ENCODE results near the gene PCBP3.

PCBP3 gene

DNA sequence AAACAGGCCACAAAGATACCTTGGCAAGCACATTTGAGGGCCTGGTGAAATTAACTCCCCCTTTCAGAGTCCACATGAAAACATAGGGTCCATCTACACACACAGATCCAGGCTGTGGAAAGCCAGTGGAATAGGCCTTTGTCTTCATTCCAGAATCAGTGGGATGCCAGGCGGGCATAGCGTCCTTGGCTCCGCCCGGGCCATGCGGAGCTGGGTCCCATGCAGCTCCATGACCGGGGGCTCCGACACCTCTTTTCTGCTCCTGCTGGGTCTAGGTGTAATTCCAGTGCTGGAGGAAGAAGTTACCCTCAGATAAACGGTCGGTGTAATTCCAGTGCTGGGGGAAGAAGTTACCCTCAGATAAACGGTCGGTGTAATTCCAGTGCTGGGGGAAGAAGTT, 274.5 kb downstream of the PCBP3 start:
- no peak for DNase-seq

DNA sequence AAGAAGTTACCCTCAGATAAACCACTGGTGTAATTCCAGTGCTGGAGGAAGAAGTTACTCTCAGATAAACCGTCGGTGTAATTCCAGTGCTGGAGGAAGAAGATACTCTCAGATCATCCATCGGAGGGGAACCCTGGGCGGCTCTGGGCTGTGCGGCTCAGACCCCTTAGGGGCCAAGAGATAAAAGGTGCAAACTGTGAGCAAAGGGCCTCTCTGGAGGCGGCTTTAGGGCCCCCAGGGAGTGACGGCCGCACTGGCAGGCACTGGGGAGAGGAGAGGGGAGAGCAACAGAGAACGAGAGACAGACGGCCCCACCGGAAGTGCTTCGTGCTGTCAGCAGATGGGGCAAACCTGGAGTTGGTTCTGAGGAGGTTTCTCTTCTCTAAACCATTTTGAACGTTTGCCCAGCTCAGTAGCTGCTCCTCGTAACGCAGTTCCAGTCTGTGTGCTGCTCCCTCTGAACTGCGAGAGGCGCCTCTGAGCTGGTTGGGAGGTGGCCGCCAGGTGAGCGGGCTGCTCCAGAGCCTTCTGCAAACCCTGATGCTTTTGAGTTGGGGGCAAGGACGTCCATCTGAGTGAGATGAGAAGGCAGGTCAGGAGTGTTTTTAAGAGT, 275.4 kb downstream of the PCBP3 start:
- DNase-seq = no peak

DNA sequence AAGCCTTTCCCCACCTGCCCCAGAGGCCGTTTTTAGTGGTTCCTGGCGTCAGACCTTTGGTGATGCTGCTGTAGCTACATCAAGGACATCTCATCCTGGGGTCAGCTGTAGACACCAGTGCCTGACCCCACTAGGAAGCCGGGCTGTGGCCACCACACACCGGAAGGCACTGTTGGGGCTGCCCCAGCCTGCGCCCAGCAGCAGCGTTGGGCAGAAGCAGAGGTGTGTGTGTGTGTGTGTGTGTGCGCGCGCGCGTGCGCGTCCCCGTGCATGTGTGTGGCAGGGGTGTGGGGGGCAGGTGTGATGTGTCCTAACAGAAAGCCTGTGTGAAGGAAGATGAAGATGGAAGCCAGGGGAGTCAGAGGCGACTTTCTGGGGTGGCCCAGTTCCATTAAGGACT, 276.1 kb downstream of the PCBP3 start:
- no peak for DNase-seq

DNA sequence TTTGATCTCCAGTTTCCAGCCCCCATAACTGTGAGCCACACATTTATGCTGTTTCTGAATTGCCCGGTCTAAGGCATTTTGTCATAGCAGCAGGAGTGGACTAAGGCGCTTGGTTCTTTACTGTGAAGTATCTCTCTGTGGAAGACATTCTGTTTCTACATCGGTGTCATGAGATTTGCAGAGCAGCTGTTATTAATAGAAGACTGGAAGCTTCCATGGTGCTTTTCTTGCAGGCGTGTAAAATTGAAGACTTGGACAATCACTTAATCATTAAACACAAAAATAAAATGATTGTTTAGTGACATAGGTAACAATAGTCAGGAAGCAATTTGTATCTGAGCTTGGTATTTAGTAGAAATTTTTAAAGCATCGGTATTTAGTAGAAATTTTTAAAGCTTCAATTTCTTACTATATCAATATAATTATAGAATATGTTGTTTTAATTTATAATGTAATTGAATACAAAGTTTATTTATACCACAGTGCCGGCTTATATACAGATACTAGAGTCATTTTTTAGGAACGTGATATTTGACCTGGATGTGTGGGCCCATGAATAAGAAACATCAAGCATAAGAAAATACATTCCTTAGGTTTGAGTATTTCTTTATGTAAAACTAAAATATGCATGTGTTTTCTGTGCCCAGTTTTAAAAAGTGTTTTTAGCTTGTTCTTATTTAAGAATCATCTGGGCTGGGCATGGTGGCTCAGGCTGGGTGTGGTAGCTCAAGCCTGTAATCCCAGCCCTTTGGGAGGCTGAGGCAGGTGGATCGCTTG, 277.5 kb downstream of the PCBP3 start:
- DNase-seq = no peak

DNA sequence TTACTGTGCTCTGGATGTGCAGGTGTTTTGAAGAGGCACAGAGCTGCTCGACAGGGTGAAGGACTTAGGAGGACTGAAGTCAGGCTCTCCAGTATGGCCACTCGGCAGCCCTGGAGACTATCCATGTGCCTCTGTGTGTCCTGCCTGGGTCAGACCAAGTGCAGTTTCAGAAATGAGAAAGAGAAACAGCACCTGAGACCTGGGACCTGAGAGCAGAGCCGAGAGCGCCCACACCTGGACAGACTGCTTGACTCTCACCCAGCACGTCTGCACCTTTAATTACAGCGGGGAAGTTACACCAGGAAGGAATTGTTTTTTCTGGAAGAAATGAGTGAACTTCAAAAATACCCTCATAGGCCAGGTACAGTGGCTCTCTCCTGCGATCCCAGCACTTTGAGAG, 278.4 kb downstream of the PCBP3 start:
- no peak for DNase-seq

DNA sequence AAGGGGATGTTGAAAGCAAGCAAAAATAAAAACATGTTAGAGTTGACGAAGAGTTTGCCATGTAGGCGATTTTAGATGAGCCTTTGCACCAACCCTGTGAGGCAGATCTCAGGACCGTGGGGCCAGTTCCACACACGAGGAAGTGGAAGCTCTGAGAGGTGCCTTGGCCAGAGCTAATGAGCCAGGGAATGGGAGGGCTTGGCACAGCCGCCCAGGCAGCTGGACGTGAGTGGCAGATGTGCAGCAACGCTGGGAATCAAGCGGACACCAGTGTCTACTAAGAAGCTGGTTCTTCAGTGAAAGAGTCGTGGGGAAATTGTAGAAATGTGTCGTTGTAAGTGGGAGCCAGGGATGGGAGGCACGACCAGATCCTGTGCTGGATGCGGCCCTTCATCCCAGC, 279.1 kb downstream of the PCBP3 start:
- no peak for DNase-seq

DNA sequence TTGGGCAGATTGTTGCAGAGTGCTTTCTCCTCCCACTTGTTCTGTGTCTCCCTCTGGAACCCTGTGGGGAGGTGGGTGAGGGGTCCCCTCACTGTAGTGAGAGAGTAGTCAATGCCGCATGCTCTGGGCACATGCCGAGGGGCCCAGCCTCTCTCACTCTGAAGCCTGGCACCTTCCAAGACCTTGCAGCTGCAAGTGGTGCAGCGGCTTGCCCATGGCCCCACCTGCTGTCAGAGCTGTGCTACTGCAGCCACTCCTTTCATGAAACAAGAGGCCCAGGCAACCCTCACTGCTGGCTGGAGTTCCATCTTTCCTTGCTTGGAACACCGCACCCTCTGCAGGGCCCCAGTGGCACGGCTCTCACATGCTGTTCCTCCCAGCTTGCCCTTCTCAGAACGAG, 279.6 kb downstream of the PCBP3 start:
- no peak for DNase-seq

DNA sequence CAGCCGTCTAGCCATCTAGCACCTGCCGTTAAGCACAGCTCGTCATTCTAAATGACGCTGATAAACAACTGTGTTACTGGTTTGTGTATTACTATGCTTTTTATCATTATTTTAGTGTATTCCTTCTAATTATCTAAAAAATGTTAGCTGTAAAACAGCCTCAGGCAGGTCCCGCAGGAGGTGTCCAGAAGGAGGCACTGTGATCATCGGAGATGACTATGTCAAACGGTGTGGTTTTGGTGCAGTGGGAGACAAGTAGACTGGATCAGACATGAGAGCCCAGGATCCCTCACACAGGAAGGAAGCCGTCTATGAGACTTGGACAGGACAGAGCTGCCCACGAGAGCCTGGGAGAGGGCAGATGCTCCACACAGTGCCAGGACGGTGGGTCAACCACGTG, 282.8 kb downstream of the PCBP3 start:
- no peak for DNase-seq

DNA sequence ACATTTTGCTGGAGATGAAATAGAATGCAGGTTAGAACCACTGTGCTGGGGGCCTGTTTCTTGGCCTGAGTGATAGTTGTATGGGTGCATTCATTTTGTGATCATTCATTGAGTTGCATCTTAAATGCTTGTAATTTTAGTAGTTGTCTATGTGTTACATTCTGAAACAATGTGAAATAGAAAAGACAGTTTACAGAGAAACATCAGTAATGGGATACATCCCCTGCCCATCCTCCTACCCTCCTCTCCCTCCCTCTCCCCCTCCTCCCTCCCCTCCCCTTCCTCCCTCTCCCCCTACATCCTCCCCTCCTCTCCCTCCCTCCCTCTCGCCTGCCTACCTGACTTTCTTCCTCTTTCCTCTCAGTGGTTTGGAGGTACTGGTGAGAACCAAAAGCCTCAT, 283.5 kb downstream of the PCBP3 start:
- DNase-seq = no peak

DNA sequence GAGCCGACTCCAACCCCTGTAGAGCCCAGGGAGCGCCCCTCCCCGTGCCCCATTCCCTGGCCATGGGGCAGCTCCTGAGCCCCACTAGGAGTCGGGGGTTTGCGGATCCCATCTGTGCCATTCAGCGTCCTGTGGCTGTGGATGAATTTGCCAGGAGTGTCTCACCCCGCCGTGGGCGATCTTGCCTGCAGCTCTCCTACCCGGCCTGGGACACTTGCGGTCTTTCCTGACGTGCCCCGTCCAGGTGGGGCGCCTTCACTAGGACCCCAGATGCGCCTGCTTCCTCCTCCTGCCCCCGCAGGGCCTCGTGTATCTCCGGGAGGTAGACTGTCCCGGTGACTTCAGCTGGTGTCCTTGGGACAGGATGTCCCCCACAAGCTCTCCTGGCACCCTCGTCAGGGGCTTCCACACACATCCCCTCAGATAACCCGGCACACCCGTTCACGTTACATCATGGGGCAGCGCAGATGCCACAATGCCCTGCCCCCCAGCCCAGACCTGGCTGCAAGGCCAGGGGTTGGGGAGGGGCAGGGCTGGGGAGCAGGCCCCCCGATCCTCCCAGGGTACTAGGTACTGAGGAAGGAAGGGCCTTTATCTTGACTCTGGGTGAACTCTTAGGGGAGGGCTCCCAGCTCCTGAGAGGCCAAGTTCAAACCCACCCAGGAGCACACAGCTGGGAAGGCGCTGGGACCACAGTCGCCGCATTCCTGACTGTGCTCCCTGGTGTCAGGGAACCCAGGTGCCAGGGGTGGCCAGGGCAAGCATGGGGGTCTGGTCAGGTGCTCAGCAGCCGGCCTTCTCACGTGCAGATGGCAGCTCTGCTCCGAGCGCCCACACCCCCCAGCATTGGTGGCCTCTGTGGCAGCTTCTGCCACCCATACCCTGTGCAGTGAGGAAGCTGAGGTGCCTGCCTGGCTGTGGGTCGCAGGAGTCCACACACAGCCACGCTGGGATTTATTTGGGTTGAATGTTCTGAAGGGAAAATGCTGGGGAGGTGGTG, 284.6 kb downstream of the PCBP3 start:
- no peak for DNase-seq

DNA sequence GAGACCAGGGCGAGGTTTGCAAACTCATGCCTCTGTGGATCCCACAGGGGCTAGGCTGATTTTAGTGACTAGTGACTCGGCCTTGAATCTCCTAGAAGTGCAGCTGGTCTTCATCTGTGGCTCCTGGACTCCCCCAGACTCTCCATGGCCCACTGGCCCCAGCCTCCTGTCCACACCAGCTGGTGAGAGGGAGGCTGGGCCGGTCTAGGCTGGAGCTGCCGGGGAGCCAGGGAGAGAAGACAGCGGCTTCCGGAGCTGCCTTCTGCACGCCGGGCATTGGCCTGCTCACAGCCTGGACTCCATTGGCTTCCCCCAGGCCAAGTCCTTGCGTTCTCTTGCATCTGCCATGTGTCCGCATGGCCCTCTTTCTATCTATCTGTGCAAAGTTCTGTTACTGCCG, 285.9 kb downstream of the PCBP3 start:
- DNase-seq = no peak

DNA sequence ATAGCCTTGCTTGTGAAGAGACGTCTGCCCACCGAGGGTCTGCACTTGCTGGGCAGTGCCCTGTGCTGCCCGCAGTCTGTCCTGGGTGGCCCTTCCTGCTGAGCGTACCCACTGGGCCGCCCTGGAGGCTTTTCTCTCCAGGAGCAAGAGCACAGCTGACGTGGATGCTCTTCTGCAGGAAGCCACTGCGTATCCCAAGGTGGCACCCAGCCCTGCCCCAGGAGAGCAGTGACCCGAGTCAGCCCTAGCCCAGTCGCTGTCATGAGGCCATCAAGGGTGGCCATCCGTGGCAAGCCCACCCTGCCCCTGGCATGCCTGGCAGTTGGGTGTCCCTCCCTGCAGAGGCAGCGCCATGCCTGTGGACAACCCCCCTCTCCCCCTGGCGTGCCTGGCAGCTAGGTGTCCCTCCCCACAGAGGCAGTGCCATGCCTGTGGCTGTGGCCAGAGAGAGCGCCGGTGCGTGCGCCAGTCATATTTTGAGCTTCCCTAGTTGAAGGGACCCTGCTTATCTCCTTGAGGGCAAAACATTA, 286.8 kb downstream of the PCBP3 start:
- DNase-seq = no peak

DNA sequence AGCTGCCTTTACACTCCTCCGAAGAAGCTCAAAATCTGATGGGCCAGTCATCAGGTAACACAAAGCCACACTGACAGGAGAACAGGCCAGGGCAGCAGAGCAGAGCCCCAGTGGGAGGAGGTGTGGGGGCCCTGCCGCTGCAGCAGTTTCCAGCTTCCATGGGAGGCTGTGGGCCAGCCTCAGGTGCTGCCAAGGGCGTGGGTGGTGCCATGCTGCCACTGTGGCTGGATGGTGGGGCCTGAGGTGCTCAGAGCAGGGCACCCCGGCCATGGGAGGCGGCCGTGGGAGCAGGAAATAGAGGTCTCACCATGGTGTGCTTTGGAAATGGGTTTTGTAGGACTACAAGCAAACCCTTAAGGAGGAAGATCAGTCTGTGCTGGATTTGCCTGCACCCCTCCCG, 287.3 kb downstream of the PCBP3 start:
- no peak for DNase-seq

DNA sequence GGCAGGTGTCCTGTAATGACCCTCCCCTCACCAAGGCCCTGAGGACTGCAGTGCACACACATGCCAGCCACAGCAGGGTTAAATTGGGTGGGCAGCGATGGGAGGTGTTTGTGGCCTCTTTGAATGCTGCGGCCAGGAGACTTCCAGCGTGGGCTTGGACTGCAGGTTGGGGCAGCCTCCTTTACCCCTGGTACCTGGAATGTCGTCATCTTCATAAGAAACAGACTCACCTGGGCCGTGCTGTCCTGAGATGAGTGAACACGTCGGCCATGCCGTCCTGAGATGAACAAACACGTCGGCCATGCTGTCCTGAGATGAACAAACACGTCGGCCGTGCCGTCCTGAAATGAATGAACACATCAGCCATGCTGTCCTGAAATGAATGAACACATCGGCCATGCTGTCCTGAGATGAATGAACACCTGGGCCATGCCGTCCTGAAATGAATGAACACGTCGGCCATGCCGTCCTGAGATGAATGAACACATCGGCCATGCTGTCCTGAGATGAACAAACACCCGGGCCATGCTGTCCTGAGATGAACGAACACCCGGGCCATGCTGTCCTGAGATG, 288.0 kb downstream of the PCBP3 start:
- no peak for DNase-seq

DNA sequence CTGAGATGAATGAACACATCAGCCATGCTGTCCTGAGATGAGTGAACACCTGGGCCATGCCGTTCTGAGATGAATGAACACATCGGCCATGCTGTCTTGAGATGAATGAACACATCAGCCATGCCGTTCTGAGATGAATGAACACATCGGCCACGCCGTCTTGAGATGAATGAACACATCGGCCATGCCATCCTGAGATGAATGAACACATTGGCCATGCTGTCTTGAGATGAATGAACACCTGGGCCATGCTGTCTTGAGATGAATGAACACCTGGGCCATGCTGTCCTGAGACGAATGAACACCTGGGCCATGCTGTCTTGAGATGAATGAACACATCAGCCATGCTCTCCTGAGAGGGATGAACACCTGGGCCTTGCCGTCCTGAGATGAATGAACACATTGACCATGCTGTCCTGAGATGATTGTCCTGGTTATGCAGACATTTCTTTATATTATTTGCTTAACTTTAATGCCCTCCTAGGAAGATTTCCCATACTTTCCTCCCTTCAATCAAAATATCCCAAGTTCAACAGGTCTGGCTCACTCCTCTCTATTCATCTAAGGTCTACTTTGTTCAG, 289.5 kb downstream of the PCBP3 start:
- no peak for DNase-seq

DNA sequence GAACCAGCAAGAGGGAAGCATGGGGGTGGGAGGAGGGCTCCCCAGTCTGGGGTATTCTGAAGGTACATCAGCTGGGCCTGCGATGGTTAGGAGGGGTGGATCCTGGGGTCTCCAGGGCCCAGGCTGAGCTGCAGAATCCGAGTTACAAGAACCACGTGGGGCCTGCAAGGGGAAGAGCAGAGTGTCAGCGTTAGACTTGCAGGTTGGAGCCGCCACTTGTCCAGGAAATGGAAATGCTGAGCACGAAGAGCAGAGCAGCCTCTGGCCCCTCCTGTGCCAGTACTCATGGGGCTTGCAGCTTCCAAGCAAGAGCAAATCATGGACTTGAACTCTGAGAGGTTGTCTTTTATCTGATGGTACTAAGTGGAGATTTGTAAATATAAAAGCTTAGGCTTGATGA, 290.6 kb downstream of the PCBP3 start:
- DNase-seq = no peak

DNA sequence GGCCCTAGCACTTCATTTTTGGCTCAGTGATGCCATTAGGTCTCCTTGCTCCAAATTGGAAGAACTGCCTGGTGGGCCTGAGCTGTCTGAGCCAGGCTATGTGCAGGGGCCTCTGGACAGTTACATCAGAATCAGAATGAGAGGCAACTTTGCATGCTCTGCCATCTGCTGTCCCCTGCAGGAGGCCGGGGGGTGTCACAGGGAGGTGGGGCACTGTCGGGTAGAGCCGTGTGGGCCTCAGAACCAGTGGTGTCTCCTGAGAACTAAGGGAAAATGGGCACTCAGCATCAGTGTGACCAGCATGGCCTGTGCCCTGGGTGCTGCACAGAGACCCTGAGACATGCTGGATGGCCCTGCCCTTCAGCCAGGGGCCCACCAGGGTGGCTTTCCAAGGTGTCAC, 291.0 kb downstream of the PCBP3 start:
- no peak for DNase-seq

DNA sequence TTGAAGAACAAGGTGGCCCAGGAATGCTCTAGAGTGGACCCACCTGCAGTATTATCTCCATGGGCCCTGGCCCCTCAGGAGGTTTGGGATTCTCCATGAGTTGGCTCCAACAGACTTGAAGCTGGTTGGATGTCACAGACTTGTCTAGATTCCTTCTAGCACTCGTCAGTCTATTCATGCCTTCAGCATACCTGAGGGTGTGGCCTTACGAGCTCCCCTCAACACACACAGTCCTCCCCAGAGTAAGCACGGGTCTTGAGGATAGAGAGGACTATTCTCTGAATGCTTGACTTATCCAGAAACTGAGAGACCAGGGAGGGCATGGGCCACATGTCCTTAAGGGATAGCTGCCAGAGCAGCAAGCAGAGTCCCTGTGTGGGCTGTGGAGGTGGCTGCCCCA, 292.1 kb downstream of the PCBP3 start:
- no peak for DNase-seq

DNA sequence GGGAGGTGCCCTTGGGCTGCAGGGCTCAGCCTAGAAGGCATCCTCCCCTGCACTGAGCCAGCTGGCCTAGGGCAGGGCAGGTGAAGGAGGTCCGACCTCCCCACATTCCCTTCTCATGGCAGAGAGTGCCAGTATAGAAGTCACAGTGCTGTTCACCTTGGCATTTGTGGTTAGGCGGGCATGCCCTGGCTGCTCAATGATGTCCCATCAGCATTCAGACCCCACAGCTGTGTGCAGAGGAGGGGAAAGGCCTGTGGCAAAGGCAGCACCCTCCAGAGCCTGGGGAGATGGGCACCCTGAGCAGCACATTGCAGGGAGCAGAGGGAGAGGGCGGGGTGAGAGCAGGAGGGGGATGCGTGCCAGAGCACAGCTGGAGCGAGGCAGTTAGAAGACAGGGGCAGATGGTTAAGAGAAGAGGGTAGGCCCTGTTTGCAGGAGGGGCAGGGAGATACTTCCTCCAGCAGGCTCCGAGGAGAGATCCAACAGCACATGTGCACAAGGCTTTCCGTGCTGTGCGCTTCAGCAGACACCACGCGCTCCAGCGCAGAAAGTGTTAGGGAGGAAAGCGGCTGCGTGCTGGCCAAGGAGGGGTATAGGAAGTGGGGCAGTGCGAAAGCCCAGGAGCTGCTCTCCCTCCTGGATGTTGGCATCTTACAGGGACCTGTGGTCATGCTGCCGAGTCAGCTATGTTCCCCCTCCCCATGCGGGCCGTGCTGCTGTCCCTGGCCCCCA, 294.4 kb downstream of the PCBP3 start:
- no peak for DNase-seq

DNA sequence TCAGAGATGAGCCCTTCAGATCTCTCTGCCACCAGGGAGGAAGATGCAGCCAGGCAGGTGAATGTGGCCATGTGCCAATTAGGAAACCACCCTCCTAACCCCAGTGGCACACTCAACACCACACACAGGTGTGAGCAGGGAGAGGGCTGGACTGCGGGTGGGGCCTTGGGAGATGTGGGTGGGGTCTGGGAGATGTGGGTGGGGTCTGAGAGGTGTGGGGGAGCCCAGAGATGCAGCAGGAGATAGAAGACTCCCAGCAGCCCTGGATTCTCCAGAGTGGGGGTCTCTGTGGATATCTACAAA, 294.9 kb downstream of the PCBP3 start:
- no peak for DNase-seq

DNA sequence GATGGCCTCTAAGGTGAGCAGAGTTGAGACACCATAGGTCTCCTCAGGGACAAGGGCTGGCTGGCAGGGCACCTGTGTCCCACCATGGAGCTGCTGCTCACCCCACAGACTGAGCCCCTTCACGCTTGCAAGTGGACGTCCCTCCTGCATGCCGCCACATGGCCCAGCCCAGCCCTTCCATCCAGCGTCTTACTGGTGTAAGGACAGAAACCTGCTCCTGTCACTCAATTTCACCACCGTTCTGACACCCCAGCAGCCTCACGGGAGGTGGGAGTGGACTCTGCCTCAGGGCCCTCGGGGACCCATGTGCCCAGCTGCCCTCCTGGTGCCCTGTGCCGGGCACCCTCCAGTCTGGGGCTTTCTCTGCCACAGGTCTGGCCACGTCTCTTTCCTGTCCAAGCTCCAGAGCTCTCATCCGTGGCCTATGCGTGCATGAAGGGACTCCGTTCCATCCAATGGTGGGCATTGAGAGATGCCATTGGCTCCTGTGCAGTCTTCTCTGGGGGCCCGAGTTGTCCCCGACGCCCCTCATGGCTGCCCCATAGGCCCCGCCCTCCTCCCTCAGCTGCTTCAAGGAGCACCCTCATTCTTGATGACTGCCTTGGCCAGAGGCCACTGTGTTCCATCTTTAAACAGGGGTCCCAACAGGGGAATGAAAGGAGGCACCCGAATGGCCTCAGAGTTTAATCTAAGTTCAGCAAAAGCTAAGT, 295.4 kb downstream of the PCBP3 start:
- no peak for DNase-seq

Data from bone marrow (tissue), 2 donors.